Measurements from ENCODE around the gene DCUN1D2.
"Not testable (repeated sequence)": the region's sequence is repeated elsewhere in the genome, so short reads cannot be mapped to it uniquely, and the experiment has no call there.

The DCUN1D2 gene

GRCh38 chr13:113442354-113442984 lies 48.0 kb downstream of the DCUN1D2 start:
- DNase-seq = no peak

- DNase-seq = no peak
These were observed 48.9 kb downstream of the DCUN1D2 start for GRCh38 chr13:113441661-113442060.

DNA sequence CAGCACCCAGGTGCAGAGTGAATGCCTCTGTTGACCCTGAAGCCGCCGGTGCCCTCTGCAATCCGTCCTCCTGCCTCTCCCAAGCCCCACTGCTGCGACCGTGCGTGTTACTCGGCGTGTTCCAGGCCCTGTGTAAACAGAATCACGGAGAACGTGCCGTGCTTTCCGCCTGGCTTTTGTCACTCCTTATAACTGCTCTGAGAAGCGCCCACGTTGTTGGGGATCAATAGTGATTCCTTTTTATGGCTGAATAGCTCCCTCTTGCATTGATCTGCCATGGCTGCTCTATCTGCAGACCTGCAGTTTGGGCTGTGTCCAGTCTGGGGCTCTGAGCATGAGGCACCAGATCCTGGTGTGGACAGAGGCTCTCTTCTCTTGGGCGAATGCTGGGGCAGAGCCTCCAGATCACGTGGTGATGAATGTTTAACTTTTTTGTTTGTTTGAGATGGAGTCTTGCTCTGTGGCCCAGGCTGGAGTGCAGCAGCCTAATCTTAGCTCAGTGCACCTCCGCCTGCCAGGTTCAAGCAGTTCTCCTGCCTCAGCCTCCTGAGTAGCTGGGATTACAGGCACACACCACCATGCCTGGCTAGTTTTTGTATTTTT lies 53.0 kb downstream of the DCUN1D2 start:
- no peak for DNase-seq

- not testable (repeated sequence) for DNase-seq
These were observed 53.6 kb downstream of the DCUN1D2 start for GRCh38 chr13:113436866-113437265.

DNA sequence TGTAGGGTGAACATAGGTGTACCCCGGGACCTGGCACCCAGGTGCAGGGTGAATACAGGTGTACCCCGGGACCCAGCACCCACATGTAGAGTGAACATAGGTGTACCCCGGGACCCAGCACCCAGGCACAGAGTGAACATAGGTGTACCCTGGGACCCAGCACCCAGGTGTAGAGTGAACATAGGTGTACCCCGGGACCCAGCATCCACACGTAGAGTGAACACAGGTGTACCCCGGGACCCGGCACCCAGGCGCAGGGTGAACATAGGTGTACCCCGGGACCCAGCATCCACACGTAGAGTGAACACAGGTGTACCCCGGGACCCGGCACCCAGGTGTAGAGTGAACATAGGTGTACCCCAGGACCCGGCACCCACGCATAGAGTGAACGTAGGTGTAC lies 54.6 kb downstream of the DCUN1D2 start:
- not testable (repeated sequence) for DNase-seq

DNA sequence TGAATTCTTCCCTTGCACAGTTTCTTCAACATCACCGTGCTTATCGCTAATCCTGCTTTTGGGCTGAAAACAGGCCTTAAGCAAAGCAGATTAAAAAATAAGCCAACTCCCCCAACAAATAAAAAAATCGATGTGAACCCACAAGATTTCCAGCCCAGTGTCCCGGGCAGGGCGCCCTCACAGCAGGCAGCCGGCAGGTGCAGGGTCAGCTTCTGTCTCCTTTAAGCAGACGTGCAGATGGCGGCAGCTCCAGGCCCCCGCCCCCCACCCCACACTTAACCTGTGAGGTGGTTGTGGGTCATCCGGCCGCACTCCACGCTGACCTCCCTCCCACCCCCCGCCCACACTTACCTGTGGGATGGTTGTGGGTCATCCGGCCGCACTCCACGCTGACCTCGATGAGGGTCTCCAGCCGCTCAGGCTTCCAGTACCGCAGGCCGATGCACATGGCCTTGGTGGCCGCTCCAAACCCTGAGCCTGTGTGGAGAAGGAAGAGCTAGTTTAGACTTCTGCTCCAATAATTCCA lies 57.1 kb downstream of the DCUN1D2 start:
- no peak for DNase-seq

DNA sequence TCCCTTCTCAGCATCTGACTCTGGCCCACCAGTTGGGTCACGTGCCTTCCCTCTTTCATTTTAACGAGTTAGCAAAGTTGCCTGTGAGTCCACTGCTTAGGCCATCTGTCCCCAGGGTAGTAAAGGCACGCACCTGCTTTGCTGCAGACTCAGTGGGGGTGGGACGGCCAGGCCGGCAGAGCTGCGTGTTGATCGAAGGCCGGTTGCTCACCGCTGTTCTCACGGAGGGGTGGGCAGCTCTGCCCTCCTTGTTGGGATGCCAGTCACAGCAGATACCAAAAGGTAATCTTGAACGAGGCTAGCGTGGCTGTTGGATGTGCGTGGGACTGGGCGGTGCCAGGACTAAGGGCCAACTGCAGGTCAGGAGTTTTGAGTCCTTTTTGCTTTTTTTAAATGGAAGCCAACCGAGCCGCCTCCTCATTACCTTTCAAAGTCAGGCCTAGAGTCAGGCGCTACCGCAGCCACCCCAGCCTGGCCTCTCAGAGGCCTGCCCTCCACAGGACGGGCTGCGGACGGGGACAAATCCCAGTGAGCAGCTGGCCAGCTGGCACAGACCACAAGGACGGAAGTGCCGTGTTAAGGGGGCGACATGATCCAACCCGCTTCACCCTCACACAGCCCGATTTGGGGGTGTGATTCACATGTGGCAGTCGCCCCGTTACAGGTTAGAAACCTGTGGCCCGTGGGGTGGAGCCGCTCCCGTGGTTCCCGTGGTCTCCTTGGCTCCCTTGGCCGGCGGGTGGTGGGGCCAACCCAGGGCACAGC lies 57.8 kb downstream of the DCUN1D2 start:
- no peak for DNase-seq

GRCh38 chr13:113431171-113431570 lies 59.3 kb downstream of the DCUN1D2 start:
- no peak for DNase-seq

GRCh38 chr13:113430378-113431110 lies 60.0 kb downstream of the DCUN1D2 start:
- DNase-seq = no peak

- DNase-seq = no peak
These were observed 60.9 kb downstream of the DCUN1D2 start for GRCh38 chr13:113429608-113429985.

GRCh38 chr13:113428871-113429607 lies 61.5 kb downstream of the DCUN1D2 start:
- DNase-seq = no peak

- DNase-seq = no peak
These were observed 62.0 kb downstream of the DCUN1D2 start for GRCh38 chr13:113428469-113428865.

DNA sequence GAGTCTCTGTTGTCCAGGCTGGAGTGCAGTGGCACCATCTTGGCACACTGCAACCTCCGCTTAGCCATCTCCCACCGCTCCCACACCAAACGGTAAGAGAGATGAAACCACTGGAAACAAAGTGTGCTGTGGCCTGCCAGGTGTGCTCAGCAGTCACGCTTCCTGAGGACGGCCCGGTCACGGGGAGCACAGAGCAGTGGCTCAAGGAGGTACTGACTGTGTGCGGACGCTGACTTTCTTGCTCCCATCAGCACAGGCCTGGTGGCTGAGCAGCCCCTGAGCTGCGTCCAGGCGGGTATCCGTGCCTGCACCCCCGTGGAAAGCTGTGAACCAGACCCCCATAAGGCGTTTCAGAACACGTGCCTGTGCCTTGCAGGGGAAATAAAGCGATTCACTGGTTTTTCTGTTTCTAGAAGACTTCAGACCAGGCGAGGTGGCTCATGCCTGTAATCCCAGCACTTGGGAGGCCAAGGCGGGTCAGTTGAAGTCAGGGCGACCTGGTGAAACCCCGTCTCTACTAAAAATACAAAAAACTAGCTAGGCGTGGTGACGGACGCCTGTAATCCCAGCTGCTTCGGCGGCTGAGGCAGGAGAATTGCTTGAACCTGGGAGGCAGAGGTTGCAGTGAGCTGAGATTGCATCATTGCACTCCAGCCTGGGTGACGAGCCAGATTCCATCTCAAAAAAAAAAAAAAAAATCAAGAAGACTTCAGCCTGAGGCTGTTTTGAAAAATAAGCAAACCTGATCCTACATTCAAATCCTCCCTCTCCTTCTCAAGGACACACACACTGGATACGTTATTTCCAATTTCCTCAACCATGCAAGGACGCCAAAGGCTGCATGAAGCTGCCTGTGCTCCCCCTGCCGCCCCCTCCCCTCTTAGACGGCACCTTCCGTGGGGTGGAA lies 62.7 kb downstream of the DCUN1D2 start:
- no peak for DNase-seq

GRCh38 chr13:113426591-113426986 lies 63.9 kb downstream of the DCUN1D2 start:
- no peak for DNase-seq

GRCh38 chr13:113425941-113426590 lies 64.4 kb downstream of the DCUN1D2 start:
- no peak for DNase-seq

GRCh38 chr13:113423520-113424163 lies 66.9 kb downstream of the DCUN1D2 start:
- DNase-seq = no peak

DNA sequence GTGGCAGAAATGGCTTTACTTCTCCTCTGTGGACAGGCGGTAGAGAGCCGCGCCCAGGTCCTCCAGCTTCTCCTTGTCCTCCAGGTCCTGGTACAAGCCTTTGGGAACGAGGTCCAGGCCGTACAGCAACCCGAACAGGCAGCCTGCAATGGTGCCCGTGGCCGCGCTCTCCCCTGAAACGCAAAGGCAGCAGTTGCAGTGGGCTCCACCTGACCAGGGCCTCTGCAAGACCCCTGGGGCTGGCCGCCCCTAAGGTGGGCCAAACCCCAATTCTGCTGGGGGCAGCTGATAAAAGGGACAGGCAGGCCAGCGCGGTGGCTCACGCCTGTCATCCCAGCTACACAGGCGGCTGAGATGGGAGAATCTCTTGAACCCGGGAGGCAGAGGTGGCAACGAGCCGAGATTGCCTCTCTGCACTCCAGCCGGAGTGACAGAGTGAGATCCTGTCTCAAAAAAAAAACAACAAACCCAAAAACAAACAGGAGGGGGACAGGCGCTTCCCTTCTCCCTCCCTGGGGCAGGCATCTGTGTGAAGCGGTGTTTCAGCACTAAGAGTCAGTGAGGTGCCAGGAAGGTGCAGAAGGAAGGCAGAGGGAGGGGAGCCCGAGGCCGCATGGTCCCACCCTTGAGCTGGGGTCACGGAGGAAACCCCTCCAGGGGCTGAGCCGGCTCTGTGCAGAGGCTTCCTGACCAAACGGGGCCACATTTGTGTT lies 67.5 kb downstream of the DCUN1D2 start:
- DNase-seq = no peak

DNA sequence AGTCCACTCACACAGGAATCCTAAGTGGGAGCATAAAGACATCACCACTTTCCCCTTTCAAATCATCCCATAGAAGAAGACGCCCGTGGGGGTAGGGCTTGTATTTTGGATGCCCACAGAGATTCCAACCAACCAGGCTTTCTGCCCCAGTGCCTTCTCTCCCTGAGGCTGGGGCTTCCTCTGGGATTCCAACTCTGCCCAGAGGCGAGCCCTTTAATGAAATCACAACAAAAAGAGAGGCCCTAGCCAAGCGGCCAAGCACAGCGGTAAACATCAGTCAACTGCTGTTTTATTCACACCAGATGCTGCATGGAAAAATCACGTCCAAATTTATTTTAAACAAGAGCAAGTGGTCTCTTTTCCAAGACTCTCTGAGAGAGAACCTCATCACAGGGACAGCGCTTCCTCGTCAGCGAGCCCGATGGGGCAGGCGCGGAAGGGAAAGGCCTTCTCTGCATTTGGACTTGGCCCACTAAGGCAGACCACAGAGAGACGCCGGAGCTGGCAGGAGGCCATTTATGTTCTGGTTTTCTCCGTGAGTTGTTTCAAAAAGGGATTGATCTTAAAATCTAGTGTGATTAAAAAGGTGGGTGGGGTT lies 68.7 kb downstream of the DCUN1D2 start:
- DNase-seq = no peak

All from NCI-H1694 (cell line).